SH-SY5Y (cell line): ENCODE data around the gene ADGRA1.

ENCODE experiments used
- GATA2 ChIP-seq: IDR thresholded peaks from 2 replicates; pipeline ENCODE4 v1.6.1; 2011; ENCODE audit warnings: mild to moderate bottlenecking, low read depth, low read length
- GATA3 ChIP-seq: IDR thresholded peaks from 2 replicates; pipeline ENCODE4 v1.6.1; 2011; ENCODE audit warnings: low read depth, mild to moderate bottlenecking, low read length, moderate library complexity

- TF ChIP-seq GATA2 = no peak
- TF ChIP-seq GATA3 = no peak
These were observed 10.9 kb downstream of the ADGRA1 start for GRCh38 chr10:133098426-133099124.
